Measurements from ENCODE around the gene ATOSB.

DNA sequence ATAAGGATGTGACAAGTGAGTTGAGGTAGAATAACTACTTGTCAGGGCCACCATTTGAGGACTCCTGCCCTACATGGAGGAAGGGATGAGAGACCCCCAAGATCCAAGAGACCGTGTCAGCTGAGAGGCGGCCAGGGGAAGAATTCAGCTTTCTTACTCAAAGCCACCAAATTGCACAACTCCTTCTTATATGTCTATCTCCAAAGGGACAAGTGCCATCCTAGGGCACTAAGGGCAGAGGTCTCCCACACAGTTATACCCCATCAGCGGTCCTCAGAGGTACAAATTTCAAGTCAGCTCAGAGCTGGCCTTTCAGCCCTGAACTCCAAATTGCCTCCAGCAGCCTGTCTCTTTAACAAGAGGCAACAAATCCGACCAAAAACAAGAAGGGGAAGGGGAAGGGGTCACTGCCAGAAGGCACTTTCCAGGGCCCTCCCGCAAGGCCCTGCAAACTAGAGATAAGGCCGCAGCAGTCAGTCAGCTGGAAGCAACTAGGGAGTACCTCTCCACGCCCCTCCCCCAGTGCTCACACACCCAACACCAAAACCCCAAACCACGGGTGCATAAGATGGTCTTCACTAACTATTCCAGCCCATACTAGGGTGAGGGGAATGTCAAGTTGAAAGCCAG, 6.6 kb downstream of the ATOSB start:
- TF ChIP-seq POLR2AphosphoS5 (IDR thresholded peaks at IDR 0.05; ENCODE audit: low read depth, low read length), result no peak
- no peak for TF ChIP-seq EZH2 (IDR thresholded peaks at IDR 0.05; ENCODE audit: low read depth, low read length, severe bottlenecking)
- no peak for TF ChIP-seq POLR2A (IDR thresholded peaks at IDR 0.05; ENCODE audit: control extremely low read depth in 1 of 2, low read depth in 2 of 2, low read length in 2 of 2)
- TF ChIP-seq, protein P1, sequence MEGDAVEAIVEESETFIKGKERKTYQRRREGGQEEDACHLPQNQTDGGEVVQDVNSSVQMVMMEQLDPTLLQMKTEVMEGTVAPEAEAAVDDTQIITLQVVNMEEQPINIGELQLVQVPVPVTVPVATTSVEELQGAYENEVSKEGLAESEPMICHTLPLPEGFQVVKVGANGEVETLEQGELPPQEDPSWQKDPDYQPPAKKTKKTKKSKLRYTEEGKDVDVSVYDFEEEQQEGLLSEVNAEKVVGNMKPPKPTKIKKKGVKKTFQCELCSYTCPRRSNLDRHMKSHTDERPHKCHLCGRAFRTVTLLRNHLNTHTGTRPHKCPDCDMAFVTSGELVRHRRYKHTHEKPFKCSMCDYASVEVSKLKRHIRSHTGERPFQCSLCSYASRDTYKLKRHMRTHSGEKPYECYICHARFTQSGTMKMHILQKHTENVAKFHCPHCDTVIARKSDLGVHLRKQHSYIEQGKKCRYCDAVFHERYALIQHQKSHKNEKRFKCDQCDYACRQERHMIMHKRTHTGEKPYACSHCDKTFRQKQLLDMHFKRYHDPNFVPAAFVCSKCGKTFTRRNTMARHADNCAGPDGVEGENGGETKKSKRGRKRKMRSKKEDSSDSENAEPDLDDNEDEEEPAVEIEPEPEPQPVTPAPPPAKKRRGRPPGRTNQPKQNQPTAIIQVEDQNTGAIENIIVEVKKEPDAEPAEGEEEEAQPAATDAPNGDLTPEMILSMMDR (IDR thresholded peaks at IDR 0.05; ENCODE audit: control extremely low read depth in 1 of 3, insufficient read depth in 1 of 3, low read depth in 1 of 3, low read length in 3 of 3), result no peak
- TF ChIP-seq HDAC6 (IDR thresholded peaks at IDR 0.05; ENCODE audit: low read depth, low read length), result no peak
- no peak for TF ChIP-seq KDM1A (IDR thresholded peaks at IDR 0.05; ENCODE audit: borderline replicate concordance, low read length)
- no peak for TF ChIP-seq CBX5 (IDR thresholded peaks at IDR 0.05; ENCODE audit: low read depth, low read length)
- TF ChIP-seq RAD21 (IDR thresholded peaks at IDR 0.05 in 1 of 2, conservative IDR thresholded peaks at IDR 0.05 in 1 of 2; ENCODE audit: low read depth in 2 of 2, low read length in 2 of 2), result no peak

Measured in H1 (cell line).